HG03575 (cell line): ENCODE data around the gene LYG2.
"Not testable (repeated sequence)": the region's sequence is repeated elsewhere in the genome, so short reads cannot be mapped to it uniquely, and the experiment has no call there.

Experiments used
- ATAC-seq: cut with Tn5 transposase; IDR thresholded peaks from one replicate; pipeline ENCODE4 v1.9.1; 2021; ENCODE audit not compliant: unreplicated experiment, insufficient number of reproducible peaks, low FRiP score; ENCODE audit errors: extremely low read depth

The LYG2 gene, protein sequence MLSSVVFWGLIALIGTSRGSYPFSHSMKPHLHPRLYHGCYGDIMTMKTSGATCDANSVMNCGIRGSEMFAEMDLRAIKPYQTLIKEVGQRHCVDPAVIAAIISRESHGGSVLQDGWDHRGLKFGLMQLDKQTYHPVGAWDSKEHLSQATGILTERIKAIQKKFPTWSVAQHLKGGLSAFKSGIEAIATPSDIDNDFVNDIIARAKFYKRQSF

DNA sequence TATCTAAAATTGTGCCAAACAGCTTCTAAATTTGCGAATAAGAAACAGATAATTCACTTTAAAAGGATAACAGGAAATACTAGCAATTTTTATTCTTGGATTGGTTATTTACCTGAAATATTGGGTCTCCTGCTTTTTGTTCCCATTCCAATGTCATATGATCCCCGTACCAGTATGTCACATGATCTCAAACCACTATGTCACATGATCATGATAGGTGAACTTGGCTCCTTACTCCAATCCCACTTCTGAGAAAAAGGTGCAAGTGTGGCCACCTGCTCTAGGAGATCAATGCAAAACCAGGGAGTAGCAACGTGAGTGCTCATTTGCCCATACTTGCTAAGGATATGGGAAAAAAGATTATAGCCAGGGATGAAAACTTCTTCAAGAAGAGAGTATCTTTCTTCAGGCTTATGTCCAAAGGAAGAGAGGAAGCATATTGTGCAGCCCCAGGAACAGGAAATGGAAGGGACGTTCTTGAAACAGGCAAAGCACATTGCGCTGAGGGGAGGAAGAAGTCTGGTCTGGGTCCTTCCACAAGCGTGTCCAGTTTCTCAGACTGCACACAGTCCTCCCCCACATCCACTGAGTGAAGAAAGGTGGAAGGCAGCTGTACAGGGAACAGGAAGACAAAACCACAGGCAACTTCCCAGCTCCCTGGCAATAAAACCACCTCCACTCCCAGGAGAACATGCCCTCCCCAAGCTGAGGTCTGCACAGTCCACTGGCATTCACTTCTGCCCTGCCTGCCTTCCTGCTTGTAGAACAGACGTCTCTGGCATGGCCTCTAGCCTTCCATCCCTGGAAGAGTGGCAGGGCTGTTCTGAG lies at the start of gene LYG2:
LYG2 (minus strand) TSS at position 176 of the 828 bp plus-strand sequence. CDS start 1,406 bp downstream, outside the sequence.
- no peak for ATAC-seq

DNA sequence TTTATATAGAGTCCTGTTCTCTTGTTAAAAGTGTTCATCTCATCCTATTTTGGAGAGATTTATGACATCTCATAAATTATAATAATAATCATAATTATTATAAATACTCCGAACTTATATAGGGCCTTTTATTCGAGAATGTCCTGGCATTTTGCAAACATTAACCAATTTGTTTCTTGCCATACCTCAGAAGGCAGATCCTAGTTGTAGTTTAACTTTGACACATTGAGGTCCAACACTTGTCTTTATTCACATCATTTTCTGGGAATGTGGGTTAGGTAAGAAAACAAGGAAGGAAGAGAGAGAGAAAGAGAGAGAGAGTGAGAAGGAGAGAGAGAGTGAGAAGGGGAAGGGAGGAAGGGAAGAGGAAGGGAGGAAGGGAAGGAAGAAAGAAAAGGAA lies 45.6 kb upstream of the LYG2 start, which contains the start of gene LYG1:
LYG1 (minus strand) TSS at position 101 of the 400 bp plus-strand sequence. CDS start 5,527 bp downstream, outside the sequence.
- not testable (repeated sequence) for ATAC-seq

DNA sequence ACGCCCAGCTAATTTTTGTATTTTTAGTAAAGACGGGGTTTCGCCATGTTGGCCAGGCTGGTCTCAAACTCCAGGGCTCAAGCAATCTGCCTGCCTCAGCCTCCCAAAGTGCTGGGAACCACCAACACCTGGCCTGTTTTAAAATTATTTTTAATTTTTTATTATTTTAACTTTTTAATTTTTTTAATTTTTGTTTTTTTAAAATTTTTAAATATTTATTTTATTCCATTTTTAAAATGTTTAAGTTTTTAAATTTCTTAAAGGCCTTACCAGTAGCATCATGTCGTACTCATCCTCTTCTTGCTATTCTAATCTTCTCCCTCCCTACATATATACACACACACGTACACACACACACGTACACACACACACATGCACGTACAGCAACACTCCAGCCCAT lies 44.1 kb upstream of the LYG2 start:
- ATAC-seq = no peak

DNA sequence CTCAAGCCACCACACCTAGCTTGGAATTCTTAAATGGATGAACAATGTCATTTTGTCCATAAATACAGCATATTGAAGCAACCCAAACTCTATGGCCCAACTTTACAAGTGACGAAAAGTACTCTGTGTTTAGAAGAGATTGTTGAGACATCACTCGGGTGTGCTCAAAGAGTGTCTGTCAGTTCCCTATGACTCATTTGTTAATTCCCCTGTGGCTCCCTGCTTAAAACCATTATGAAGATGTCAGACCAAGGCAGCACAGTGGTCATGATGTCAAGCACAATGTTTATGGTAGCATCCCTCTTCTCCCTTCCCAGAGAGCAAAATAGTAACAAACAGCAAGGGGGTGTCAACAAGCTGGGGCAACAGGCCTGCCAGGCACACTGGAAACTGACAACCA lies 42.5 kb upstream of the LYG2 start:
- ATAC-seq = no peak

DNA sequence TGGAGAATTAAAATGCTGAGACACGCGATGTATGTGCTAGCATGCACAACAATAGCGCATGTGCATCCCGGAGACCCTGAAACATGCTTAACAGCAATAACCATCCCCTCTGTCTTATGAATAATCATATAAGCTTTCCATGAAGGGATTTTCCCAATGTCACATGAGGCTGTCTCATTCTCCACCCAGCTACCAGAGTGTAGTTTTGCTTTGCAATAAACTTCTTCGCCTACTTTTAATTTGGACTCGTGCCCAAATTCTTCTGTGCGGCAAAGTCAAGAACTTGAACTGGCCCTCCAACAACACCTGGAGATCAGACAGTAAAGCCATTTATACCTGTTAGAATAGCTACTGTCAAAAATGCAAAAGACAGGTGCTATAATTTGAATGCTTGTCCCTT lies 30.1 kb upstream of the LYG2 start:
- no peak for ATAC-seq

DNA sequence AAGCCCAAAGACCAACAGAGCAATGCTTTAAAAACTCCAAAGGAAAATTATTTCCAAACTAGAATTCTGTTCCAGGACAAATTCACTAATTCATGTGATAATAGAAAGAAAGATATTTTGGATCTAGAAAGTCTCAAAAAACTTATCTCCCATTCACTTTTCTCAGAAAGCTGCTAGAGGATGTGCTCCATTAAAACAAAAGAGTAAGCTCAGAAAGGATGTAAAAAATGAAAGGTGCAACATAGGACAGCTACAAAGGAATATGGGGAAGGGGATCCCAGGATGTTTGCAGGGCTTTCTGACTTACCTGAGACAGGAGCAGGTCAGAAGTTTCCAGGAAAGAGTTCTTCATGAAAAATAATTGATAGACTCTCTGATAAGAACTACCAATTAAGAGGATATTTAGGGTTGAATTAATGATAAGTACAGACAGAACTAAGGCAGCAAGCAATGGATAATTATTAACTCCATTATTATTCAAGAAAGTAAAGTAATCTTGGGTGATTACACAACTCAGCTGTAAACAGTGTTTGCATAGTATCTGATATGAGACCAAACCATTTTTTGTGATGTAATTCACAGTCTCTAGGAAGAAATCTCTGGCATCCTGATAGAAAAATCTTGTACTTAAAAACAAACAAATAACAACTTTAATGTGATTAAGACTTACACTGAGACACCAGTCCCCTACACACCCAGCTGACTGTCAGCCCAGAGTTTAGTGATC lies 24.7 kb upstream of the LYG2 start:
- ATAC-seq = no peak

DNA sequence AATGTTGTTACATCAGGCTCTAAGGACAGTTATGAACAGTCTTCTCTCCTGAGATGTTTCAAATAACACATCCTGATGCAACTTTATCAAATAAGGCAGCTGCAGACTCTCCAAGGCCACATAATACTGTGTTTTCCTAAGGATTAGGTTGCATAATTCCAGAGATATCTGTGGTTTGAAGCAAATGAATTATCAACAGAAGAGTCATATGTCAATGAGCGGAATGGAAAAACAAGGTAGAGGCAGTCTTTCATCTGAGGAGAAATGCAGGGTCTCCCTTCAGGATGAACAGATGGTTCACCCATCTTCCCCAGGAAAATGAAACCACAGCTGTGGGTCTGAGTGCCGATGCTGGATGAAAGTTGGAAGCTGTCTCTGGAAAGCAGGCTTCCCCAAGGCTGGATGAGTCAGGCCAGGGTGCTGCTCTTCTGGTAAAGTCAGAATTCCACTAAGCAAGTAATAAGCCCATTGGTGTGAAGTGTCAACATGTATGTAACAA lies 23.4 kb upstream of the LYG2 start:
- no peak for ATAC-seq

DNA sequence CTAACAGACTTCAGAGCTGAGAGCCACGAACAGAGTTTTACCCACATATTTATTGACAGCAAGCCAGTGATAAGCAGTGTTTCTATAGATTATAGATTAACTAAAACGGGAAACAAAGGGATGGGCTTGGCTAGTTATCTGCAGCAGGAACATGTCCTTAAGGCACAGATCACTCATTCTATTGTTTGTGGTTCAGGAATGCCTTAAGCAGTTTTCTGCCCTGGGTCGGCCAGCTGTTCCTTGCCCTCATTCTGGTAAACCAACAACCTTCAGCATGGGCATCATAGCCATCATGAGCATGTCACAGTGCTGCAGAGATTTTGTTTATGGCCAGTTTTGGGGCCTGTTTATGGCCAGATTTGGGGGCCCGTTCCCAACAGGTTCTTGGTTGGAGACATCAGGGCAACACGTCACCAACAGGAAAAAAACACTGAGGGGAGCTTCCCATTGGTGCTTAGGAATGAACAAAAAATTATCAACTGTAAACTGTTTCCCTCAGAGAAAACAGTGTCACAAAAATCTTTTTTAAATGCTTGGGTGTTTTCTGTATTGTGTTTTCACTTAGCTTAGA lies 22.8 kb upstream of the LYG2 start:
- not testable (repeated sequence) for ATAC-seq

DNA sequence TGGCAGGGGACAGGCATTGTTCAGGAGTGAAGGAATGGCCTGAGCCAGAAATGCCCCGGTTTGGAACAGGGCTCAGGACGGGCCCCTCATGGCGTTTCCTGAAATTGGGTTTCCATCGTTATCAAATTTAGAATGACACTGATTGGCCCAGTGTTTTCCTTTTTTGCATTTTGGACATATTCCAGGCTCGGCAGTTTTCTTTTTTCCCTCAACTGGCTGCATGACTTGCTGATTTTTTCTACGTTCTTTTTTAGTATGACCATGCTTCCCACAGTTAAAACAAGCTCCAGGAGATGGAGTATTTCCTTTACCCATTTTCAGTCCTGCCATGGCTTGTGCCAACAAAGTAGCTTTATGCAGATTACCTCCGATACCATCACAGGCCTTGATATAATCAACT lies 20.4 kb upstream of the LYG2 start:
- ATAC-seq = no peak

DNA sequence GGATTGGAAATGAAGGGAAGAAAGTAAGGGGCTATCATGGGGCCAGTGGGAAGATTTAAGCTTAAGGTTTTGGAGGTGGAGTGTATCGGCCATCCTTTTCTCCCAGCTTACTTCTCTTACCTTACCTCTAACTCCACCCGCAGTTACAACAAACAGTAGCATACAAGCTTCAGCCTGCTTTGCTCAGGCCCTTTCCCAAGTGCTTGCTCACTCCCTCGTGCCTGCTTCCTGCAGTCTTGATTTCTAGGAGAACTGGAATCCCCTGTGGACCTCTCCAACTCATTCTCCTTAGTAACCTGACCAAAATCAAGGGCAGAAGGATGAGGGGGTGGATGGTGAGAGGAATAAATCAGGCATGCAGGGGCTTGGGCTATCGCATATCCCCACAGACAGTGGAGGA lies 5.8 kb upstream of the LYG2 start:
- no peak for ATAC-seq

DNA sequence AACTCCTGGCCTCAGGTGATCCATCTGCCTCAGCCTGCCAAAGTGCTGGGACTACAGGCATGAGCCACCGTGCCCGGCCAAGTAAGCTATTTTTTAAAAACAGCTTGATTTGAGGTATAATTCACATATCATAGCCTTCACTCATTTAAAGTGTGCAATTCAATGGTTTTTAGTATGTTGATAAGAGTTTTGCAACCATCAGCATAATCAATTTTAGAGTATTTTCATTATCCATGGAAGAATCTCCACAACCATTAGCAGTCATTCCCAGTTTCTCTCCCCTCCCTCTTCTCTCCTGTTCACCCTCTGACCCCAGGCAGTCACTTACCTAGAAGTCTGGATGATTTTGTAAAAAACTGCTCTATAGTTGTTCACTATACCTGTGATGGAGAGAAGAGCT lies 4.7 kb upstream of the LYG2 start:
- ATAC-seq = no peak

DNA sequence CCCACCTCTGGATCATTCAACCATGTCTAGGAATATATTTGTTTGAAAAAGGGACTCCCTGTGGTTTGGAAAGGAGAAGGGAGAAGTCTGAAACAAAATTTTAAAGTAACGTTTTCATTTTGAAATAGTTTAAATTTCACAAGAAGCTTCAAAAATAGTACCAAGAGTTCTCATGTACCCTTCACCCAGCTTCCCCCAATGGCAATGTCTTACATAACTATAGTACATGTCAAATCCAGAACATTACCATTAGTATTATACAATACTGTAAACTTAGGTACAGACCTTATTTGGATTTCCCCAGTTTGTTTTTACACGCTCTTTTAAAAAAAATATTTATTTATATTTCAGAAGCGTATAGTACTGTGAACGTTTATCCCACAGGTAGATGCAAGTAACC lies 4.0 kb upstream of the LYG2 start:
- ATAC-seq = no peak

DNA sequence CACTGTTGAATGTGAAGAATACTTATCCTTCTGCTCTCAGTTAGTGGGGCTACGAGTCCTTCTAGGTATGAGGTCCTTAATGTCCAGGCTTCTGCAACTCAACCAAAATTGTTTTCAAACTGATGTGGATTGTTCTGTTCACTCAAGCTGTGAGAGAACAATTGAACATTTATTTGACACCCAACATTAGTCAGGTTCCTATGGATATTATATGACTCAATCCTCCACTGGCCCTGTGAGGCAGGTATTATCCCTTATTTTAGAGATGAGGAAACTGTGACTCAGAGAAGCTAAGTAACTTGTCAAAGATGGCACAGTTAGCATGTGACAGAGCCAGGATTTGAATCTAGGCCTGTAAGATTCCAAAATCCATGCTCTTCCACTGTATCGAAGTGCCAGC lies 1.2 kb upstream of the LYG2 start:
- ATAC-seq = no peak

DNA sequence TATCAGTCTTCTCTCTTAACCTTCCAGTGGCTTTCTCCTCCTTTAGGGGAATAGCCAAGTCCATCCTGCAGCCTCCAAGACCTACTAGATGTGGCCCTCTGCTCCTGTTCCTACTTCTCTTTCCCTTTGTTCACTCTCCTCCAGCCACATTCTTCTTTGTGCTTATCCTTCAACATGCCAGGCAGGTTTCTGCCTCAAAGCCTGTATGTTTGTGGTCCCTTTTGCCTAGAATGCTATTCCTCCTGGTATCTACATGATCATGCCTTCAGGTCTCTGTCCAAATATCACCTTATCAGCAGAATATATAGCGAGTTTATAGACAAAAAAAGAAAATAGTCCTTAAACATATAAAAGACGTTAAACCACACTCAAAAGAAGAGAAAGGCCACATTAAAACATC lies 5.5 kb downstream of the LYG2 start:
- ATAC-seq = no peak

DNA sequence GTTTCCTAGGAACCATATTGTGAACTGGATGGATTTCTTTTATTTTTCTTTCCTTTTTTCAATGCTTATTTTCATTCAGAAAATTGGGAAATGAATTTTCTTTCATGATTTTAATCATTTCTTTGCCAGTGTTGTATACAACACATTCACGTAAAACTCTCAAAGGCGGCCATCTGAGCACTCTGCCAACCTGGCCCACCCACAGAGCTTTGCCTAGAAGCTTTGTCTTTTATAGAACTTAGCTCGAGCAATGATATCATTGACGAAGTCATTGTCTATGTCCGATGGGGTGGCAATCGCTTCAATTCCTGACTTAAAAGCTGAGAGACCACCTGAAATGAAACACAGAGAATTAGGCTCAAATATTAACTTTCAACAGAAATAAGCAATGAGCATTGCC lies 13.3 kb downstream of the LYG2 start:
- ATAC-seq = no peak

DNA sequence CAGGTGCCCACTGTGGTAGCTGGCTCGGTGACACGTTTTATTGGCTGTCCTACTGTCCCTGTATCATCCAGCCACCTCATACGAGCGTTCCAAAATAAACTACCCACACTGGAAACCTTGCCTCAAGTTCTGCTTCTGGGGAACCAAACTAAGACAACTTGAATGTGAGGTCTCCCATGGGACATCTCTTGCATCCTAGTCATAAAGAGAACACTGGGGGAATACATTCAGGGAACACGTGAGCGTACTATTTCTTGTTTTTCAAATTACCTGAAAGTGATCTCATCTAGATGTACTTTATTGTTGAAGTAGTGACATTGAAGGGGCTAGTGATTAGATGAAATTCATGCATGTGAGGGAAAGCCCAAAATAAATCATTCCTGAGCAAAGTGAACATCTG lies 15.0 kb downstream of the LYG2 start:
- ATAC-seq = no peak

DNA sequence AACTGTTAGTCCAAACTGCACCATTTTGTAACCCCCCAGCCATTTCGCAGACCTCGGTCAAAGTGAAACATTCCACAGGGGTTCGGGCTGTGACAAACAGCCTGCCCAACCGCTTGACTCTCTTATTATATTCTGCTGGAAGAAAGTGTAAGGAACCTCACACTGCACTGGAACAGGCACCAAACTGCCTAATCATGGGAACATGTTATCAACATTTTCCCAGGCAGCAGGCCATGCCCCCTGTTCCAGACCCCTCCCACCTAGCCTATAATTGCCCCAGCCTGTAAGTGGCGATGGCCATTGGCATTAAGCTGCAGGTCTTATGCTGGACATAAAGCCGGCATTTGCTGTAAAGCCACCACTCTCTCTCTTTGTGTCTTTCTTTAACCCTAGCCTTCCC lies 16.9 kb downstream of the LYG2 start:
- no peak for ATAC-seq

DNA sequence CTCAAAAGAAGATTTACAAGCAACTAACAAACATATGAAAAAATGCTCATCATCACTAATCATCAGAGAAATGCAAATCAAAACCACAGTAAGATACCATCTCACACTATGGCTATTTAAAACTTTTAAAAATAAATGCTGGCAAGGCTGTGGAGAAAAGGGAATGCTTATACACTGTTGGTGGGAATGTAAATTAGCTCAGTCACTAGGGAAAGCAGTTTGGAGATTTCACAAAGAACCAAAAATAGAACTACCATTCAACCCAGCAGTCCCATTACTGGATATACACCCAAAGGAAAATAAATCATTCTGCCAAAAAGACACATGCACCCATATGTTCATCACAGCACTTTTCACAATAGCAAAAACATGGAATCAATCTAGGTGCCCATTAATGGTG lies 22.3 kb downstream of the LYG2 start:
- ATAC-seq = not testable (repeated sequence)

DNA sequence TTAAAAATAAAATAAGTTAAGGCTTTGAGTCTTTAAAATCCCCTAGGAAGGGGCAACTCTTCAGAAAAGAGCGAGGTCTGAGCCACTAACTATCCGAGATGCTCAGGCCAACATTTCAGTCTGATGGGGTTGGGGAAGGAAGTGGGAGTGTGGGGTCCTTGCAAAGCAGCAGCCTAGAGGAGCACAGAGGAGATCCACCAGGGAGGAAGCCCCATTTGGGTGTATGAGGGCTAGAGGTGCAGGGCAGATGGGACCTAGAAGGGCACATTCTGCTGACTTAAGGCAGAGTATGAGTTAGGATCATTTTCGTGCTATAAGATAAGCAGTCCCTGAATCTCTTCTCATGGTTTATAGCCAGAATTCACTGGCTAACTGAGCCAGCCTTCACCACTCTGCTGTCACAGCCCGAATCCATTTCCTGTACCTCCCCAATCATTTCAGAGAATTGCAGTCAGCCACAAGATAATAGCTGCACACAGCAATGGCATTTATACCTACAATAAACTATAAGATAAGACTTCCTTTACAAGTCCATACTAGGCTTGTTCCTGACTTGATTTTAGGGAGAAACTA lies 37.5 kb downstream of the LYG2 start:
- ATAC-seq = no peak
